NB4 (cell line): Measurements from ENCODE around the gene KRTAP12-2.
"Not testable (repeated sequence)": the region's sequence is repeated elsewhere in the genome, so short reads cannot be mapped to it uniquely, and the experiment has no call there.

Experiments used
- DNase-seq: peaks from one replicate; pipeline ENCODE4 v3.0.0; 2010; ENCODE audit warnings: low read depth
- H3K4me3 ChIP-seq: one replicate; pipeline ENCODE4 v1.5.1; 2011; ENCODE audit warnings: mild to moderate bottlenecking, low read depth, low read length, moderate library complexity
- MYC ChIP-seq: IDR thresholded peaks from 2 replicates; pipeline ENCODE4 v1.6.1; 2011; ENCODE audit warnings: low read depth, low read length
- POLR2A ChIP-seq: IDR thresholded peaks from 2 replicates; pipeline ENCODE4 v1.6.1; 2011; ENCODE audit warnings: mild to moderate bottlenecking; ENCODE audit not compliant: insufficient read length; ENCODE audit errors: extremely low read depth
- TF ChIP-seq, protein P1 (sequence below): IDR thresholded peaks from one replicate; pipeline ENCODE4 v1.5.1; 2012; ENCODE audit warnings: low read depth, low read length
- TF ChIP-seq, protein P2 (sequence below): IDR thresholded peaks from 2 replicates; pipeline ENCODE4 v1.6.1; 2011; ENCODE audit warnings: low read depth, low read length

The KRTAP12-2 gene

GRCh38 chr21:44649521-44650100 is 17.1 kb downstream of the KRTAP12-2 start:
- no peak for DNase-seq
- no peak overlapping the region for H3K4me3 ChIP-seq
- TF ChIP-seq, protein P1, sequence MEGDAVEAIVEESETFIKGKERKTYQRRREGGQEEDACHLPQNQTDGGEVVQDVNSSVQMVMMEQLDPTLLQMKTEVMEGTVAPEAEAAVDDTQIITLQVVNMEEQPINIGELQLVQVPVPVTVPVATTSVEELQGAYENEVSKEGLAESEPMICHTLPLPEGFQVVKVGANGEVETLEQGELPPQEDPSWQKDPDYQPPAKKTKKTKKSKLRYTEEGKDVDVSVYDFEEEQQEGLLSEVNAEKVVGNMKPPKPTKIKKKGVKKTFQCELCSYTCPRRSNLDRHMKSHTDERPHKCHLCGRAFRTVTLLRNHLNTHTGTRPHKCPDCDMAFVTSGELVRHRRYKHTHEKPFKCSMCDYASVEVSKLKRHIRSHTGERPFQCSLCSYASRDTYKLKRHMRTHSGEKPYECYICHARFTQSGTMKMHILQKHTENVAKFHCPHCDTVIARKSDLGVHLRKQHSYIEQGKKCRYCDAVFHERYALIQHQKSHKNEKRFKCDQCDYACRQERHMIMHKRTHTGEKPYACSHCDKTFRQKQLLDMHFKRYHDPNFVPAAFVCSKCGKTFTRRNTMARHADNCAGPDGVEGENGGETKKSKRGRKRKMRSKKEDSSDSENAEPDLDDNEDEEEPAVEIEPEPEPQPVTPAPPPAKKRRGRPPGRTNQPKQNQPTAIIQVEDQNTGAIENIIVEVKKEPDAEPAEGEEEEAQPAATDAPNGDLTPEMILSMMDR = no peak
- TF ChIP-seq MYC = no peak
- no peak for TF ChIP-seq POLR2A
- TF ChIP-seq, protein P2, sequence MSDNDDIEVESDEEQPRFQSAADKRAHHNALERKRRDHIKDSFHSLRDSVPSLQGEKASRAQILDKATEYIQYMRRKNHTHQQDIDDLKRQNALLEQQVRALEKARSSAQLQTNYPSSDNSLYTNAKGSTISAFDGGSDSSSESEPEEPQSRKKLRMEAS = no peak

DNA sequence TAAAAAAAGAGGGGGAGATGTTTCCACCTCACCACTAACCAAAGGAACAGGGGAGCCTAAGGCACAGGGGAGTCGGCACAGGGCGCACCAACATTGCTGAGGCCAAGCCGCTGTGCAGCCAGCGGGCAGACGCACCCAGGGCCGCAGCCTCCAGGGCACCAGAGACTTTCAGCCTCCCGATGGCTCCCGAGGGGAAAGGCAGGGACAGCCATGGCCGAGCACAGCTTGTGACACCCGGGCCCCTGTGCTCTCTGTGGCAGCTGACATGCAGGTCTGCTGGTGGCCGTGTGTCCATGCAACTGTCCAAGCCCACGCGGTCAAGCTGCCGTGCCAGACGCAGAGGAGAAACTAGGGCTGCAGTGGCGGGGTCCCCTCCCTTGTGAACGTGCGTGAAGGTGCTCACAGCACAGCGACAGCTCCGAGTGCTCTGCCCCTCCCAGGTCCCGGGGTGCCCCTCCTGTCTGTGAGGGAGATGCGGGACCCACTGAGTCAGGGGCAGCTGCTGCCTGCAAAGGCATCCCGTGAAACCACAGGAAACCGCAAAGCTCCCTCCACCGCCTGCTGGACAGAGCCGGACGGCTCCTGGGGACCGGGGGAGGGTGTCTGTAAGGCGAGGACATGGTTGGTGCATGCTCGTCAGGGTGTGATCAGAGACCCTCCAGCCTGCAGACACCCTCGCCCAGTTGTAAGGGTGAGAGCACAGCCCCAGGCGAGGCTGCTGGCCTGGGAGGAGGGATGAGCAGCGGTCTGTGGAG is 18.0 kb downstream of the KRTAP12-2 start:
- TF ChIP-seq, protein P1 = no peak
- TF ChIP-seq, protein P2 = no peak; the same call in 1 of the 2 replicates
- TF ChIP-seq MYC = peak; percentile 17
- TF ChIP-seq POLR2A = no peak
- no peak overlapping the region for H3K4me3 ChIP-seq
- DNase-seq = peak; percentile 90

DNA sequence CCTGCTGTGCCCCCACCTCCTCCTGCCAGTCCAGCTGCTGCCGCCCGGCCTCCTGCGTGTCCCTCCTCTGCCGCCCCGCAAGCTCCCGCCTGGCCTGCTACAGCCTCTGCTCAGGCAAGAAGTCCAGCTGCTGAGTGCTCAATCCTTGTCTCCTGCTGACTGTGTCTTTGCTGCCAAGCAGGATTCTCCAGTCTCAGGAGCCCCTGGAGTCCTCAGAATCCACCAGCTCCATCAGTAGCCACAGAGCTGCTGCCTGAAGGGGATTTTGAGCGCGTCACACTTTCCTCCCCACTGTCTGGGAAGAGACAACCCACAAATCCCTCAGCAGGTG is 19.5 kb downstream of the KRTAP12-2 start:
- TF ChIP-seq, protein P2 = no peak
- TF ChIP-seq, protein P1 = no peak
- TF ChIP-seq MYC (no peak), POLR2A (no peak)
- DNase-seq = no peak
- H3K4me3 ChIP-seq = no peak overlapping the region

DNA sequence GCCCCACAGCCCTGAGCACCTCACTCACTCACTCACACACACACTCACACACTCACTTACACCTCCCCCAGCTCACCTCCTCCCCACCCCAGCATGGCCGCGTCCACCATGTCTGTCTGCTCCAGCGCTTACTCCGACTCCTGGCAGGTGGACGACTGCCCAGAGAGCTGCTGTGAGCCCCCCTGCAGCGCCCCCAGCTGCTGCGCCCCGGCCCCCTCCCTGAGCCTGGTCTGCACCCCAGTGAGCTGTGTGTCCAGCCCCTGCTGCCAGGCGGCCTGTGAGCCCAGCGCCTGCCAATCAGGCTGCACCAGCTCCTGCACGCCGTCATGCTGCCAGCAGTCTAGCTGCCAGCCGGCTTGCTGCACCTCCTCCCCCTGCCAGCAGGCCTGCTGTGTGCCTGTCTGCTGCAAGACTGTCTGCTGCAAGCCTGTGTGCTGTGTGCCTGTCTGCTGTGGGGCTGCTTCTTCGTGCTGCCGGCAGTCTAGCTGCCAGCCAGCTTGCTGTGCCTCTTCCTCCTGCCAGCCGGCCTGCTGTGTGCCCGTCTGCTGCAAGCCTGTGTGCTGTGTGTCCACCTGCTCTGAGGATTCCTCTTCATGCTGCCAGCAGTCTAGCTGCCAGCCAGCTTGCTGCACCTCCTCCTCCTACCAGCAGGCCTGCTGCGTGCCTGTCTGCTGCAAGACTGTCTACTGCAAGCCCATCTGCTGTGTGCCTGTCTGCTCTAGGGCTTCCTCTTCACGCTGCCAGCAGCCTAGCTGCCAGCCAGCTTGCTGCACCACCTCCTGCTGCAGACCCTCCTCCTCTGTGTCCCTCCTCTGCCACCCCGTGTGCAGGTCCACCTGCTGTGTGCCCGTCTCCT is 20.1 kb downstream of the KRTAP12-2 start, which contains the start of gene KRTAP10-11:
TSS of gene KRTAP10-11 (plus strand) at position 49 of the 856 bp plus-strand sequence. CDS start at position 94, 45 bp downstream.
- H3K4me3 ChIP-seq = not testable (repeated sequence)
- peak; percentile 65 for DNase-seq

GRCh38 chr21:44644878-44645277 is 21.8 kb downstream of the KRTAP12-2 start:
- no peak for DNase-seq
- no peak for TF ChIP-seq POLR2A
- H3K4me3 ChIP-seq = no peak overlapping the region

GRCh38 chr21:44643741-44644310 is 22.9 kb downstream of the KRTAP12-2 start:
- no peak for DNase-seq
- TF ChIP-seq POLR2A (no peak), MYC (no peak)
- TF ChIP-seq, protein P2 = no peak
- TF ChIP-seq, protein P1 = no peak
- H3K4me3 ChIP-seq = no peak overlapping the region
